Endothelial cell of umbilical vein (primary cell): ENCODE results near the gene NCAPG2. TPM values are rescaled to one million over a fixed set of nuclear protein-coding genes. Genes with fewer than 3 reads are reported as not detected.

Source experiments
- BruUV-seq: library from RNA; stranded (reverse); fragments of 400-500 nt; replicated peaks from 2 replicates; lab custom pipeline; 2021; lab: Mats Ljungman, UMichigan
- CTCF ChIA-PET: fragments of 300-600, 350-600 bp; sonication (Branson Sonifier 250); formaldehyde crosslinking; loops from one replicate; lab custom pipeline; 2021; ENCODE audit warnings: antibody characterized with exemption, inconsistent platforms; lab: Charles Lee
- POLR2A ChIA-PET: fragments of 300-600, 350-600 bp; sonication (Branson Sonifier 250); formaldehyde crosslinking; loops from one replicate; lab custom pipeline; 2021; ENCODE audit warnings: antibody characterized with exemption, inconsistent platforms; lab: Charles Lee
- DNase-seq: peaks from one replicate; pipeline ENCODE4 v3.0.0-alpha.2; 2011; ENCODE audit warnings: low read depth, low spot score
- FAIRE-seq: peaks from 2 replicates; lab custom pipeline; 2011; peaks lifted over from hg19 to GRCh38; lab: Jason Lieb, UNC
- H2AFZ ChIP-seq: 2 replicates; pipeline ENCODE4 v1.6.0; 2012; ENCODE audit warnings: low read depth, low read length, control low read depth, inconsistent platforms
- H3K27ac ChIP-seq: 2 replicates; pipeline ENCODE4 v1.5.1; 2011; ENCODE audit warnings: low read depth, mild to moderate bottlenecking, control low read depth, low read length, moderate library complexity; ENCODE audit not compliant: insufficient read depth
- H3K27me3 ChIP-seq, 2 experiments: 2 replicates each; pipeline versions ENCODE4 v1.6.0 to v1.6.1; 2011; ENCODE audit warnings: low read length in 2 of 2, mixed read lengths in 1 of 2; ENCODE audit not compliant: control insufficient read depth in 2 of 2, insufficient read depth in 2 of 2
- H3K36me3 ChIP-seq, 2 experiments: 2 replicates in 1 of 2; 3 replicates in 1 of 2; pipeline ENCODE4 v1.5.1; 2011; ENCODE audit warnings: low read length in 2 of 2, mild to moderate bottlenecking in 1 of 2, moderate library complexity in 1 of 2; ENCODE audit not compliant: control insufficient read depth in 2 of 2, insufficient read depth in 2 of 2; ENCODE audit errors: extremely low read depth in 1 of 2
- H3K4me1 ChIP-seq: 3 replicates; pipeline ENCODE4 v1.5.1; 2011; ENCODE audit warnings: mild to moderate bottlenecking, low read length; ENCODE audit not compliant: control insufficient read depth, insufficient read depth; ENCODE audit errors: extremely low read depth
- H3K4me2 ChIP-seq: 2 replicates; pipeline ENCODE4 v1.6.1; 2011; ENCODE audit warnings: low read length, control low read depth, mixed read lengths; ENCODE audit not compliant: insufficient read depth
- H3K4me3 ChIP-seq, 3 experiments: fragments of 200-600 bp in 1 of 3; sonication (generic), shearing (Covaris generic) in 1 of 3; replicated peaks in 1 of 3; 2 replicates each; pipeline ENCODE4 v1.5.1; 2011 to 2016; ENCODE audit warnings: control low read depth in 3 of 3, low read length in 3 of 3, mild to moderate bottlenecking in 2 of 3, inconsistent platforms in 1 of 3, low read depth in 1 of 3, moderate library complexity in 1 of 3; ENCODE audit not compliant: insufficient read depth in 1 of 3
- H3K79me2 ChIP-seq: 2 replicates; pipeline ENCODE4 v1.6.0; 2012; ENCODE audit warnings: low read length, inconsistent platforms; ENCODE audit not compliant: control insufficient read depth, insufficient read depth
- H3K9ac ChIP-seq: replicated peaks from 2 replicates; pipeline ENCODE3; 2011; ENCODE audit warnings: low read length, control low read depth; ENCODE audit not compliant: insufficient read depth; ENCODE audit errors: extremely low read depth
- H3K9me1 ChIP-seq: replicated peaks from 3 replicates; pipeline ENCODE4 v1.6.0; 2011; ENCODE audit warnings: mild to moderate bottlenecking, low read length; ENCODE audit not compliant: control insufficient read depth, insufficient read depth; ENCODE audit errors: extremely low read depth
- H3K9me3 ChIP-seq: replicated peaks from 2 replicates; pipeline ENCODE4 v1.5.1; 2012; ENCODE audit warnings: low read length, inconsistent platforms; ENCODE audit not compliant: control insufficient read depth, insufficient read depth
- H4K20me1 ChIP-seq: replicated peaks from 2 replicates; pipeline ENCODE3; 2011; ENCODE audit warnings: mild to moderate bottlenecking, low read length; ENCODE audit not compliant: control insufficient read depth, insufficient read depth; ENCODE audit errors: extremely low read depth
- CTCF ChIP-seq, 2 donors: IDR thresholded peaks; 1 replicate in 1 of 2; 2 replicates in 1 of 2; pipeline ENCODE4 v1.5.1; 2011; ENCODE audit warnings: low read length in 2 of 2, mild to moderate bottlenecking in 2 of 2, moderate library complexity in 2 of 2, control low read depth in 1 of 2, inconsistent platforms in 1 of 2, low read depth in 1 of 2; ENCODE audit not compliant: insufficient read depth in 1 of 2; ENCODE audit errors: extremely low read depth in 1 of 2
- EZH2 ChIP-seq: IDR thresholded peaks from 2 replicates; pipeline ENCODE4 v1.6.1; 2012; ENCODE audit warnings: borderline replicate concordance, low read depth, mild to moderate bottlenecking, moderate library complexity, low read length, inconsistent platforms; ENCODE audit not compliant: severe bottlenecking
- FOS ChIP-seq: IDR thresholded peaks from 2 replicates; pipeline ENCODE4 v1.6.1; 2011; ENCODE audit warnings: mild to moderate bottlenecking, low read length, moderate library complexity, borderline replicate concordance; ENCODE audit not compliant: insufficient read depth
- GATA2 ChIP-seq: IDR thresholded peaks from 2 replicates; pipeline ENCODE4 v1.7.0; 2011; ENCODE audit warnings: low read depth, mild to moderate bottlenecking, moderate library complexity, mixed read lengths, low read length; ENCODE audit not compliant: insufficient read length, insufficient read depth
- JUN ChIP-seq: IDR thresholded peaks from 2 replicates; pipeline ENCODE4 v1.6.1; 2011; ENCODE audit warnings: borderline replicate concordance, low read depth; ENCODE audit not compliant: insufficient read length, insufficient read depth
- MYC ChIP-seq: IDR thresholded peaks from one replicate; pipeline ENCODE4 v1.6.1; 2011; ENCODE audit warnings: mild to moderate bottlenecking, low read depth, low read length
- POLR2A ChIP-seq: IDR thresholded peaks from 2 replicates; pipeline ENCODE4 v1.6.1; 2012; ENCODE audit warnings: low read depth, mild to moderate bottlenecking, control low read depth, low read length
- POLR2AphosphoS5 ChIP-seq: IDR thresholded peaks from 2 replicates; pipeline ENCODE4 v1.6.1; 2012; ENCODE audit warnings: low read depth, mild to moderate bottlenecking, control low read depth, low read length, moderate library complexity; ENCODE audit not compliant: insufficient read depth
- dilution Hi-C: fragments of 300-500 bp; cut with MboI; formaldehyde crosslinking; loops from one replicate; pipeline ENCODE4 v1.15.0; 2019; ENCODE audit warnings: low sequenced_read_pairs; ENCODE audit not compliant: extremely low pct_ligation_motif_present
- intact Hi-C: fragments of 100-400 bp; cut with micrococcal nuclease; formaldehyde crosslinking; loops from one replicate; pipeline ENCODE4 v1.10.0; 2022
- polyA plus RNA-seq, 4 experiments: library from polyadenylated mRNA; depleted of rRNA in 3 of 4; stranded (reverse) in 3 of 4; unstranded in 1 of 4; fragments of >200 nt; gene quantifications; 2 replicates each; pipeline versions ENCODE4 v1.2.1 to v1.2.3, GENCODE V29; 2011 to 2012; ENCODE audit warnings: missing spikeins in 1 of 4
- total RNA-seq: library from RNA; stranded (reverse); gene quantifications from 2 replicates; pipeline ENCODE4 v1.2.3, GENCODE V29; 2021
- TF ChIP-seq, protein P1 (sequence below): IDR thresholded peaks from 2 replicates; pipeline ENCODE4 v1.6.1; 2011; ENCODE audit not compliant: insufficient read depth, insufficient read length

NCAPG2 gene
- total and polyA plus RNA-seq, 2 donors (not counting 3 experiments of a cell fraction or from before 2014, with no cell fraction given) = 19.2 to 62.3 TPM

- DNase-seq (no peak), FAIRE-seq (no peak)
- dilution Hi-C loops = no loop called here
- no TSS peak for BruUV-seq
- Histone ChIP-seq H3K4me3 (no peak overlapping the region), H3K36me3 (no peaks in the 10 kb centered on the region), H4K20me1 (no peaks in the 10 kb centered on the region), H3K9me3 (no peaks in the 10 kb centered on the region), H2AFZ (no peak overlapping the region), H3K9ac (no peak overlapping the region), H3K4me2 (no peak overlapping the region), H3K27me3 (no peaks in the 10 kb centered on the region), H3K4me1 (peaks cover under 1% of the 10 kb centered on the region), H3K9me1 (no peaks in the 10 kb centered on the region), H3K79me2 (no peaks in the 10 kb centered on the region), H3K27ac (no peak overlapping the region)
- CTCF ChIA-PET = no interaction called here
- TF ChIP-seq, protein P1, sequence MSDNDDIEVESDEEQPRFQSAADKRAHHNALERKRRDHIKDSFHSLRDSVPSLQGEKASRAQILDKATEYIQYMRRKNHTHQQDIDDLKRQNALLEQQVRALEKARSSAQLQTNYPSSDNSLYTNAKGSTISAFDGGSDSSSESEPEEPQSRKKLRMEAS = no peak
- TF ChIP-seq MYC (no peak), GATA2 (no peak)
- intact Hi-C loops = no loop called here
- POLR2A ChIA-PET = no interaction called here
These were observed 6.1 kb upstream of the NCAPG2 start for GRCh38 chr7:158710651-158711102.

DNA sequence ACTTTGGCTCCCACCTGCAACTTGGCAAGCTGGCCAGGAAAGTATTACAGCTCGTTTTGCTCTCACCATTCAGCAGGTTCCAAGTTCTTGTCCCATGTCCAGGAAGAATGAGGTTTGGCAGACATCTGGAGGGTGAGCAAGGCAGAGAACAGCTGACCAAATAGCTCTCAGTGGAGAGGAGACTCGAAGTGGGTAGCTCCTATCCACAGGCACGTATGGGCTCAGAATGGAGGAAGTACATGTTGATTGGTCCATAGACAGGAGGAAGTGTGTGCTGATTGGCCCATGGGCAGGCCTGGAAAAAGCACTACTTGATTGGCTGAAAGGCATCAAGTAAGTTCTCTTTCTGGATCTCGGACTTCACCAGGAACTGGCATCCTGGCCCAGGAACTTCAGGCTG is 3.0 kb upstream of the NCAPG2 start:
- Histone ChIP-seq H3K4me1 (peaks cover 19% of the 10 kb centered on the region), H3K4me3 (no peak overlapping the region), H3K79me2 (peaks cover 19% of the 10 kb centered on the region), H3K4me2 (no peak overlapping the region), H3K9ac (no peak overlapping the region), H3K27me3 (no peaks in the 10 kb centered on the region), H3K9me3 (no peaks in the 10 kb centered on the region), H3K9me1 (no peaks in the 10 kb centered on the region), H2AFZ (no peak overlapping the region), H3K36me3 (no peaks in the 10 kb centered on the region), H3K27ac (no peak overlapping the region), H4K20me1 (no peaks in the 10 kb centered on the region)
- dilution Hi-C loops = no loop called here
- POLR2A ChIA-PET = no interaction called here
- peak; percentile 28 for FAIRE-seq
- no TSS peak for BruUV-seq
- TF ChIP-seq CTCF (IDR thresholded peaks at IDR 0.05; ENCODE audit: extremely low read depth in 1 of 2, insufficient read depth in 1 of 2, low read depth in 1 of 2, low read length in 2 of 2) (no peak), GATA2 (no peak), EZH2 (no peak), JUN (no peak), POLR2AphosphoS5 (no peak), POLR2A (no peak), FOS (no peak), MYC (no peak)
- TF ChIP-seq, protein P1 = no peak
- intact Hi-C loops = no loop called here
- DNase-seq = no peak
- CTCF ChIA-PET = interaction anchor here (0.7 to 2.2 kb wide), 2 partner anchors 9 to 270 kb away, joined by 3 to 5 read pairs; no protein-coding TSS in a partner anchor
